ENCODE results near the gene RFX3.

Gene RFX3

GRCh38 chr9:3513265-3513818 lies 12.5 kb downstream of the RFX3 start:
- DNase-seq = no peak

- DNase-seq = no peak
Observed at GRCh38 chr9:3511551-3511950, 14.2 kb downstream of the RFX3 start.

GRCh38 chr9:3510796-3511195 lies 15.0 kb downstream of the RFX3 start:
- no peak for DNase-seq

GRCh38 chr9:3509926-3510325 lies 15.9 kb downstream of the RFX3 start:
- no peak for DNase-seq

- DNase-seq = peak; percentile 71 to 73
Observed at GRCh38 chr9:3508521-3509291, 17.1 kb downstream of the RFX3 start.

- DNase-seq = peak in 1 of 2 experiments; percentile 23
Observed at GRCh38 chr9:3508078-3508431, 17.7 kb downstream of the RFX3 start.

- DNase-seq = no peak
Observed at GRCh38 chr9:3507395-3508077, 18.3 kb downstream of the RFX3 start.

GRCh38 chr9:3506164-3506563 lies 19.6 kb downstream of the RFX3 start:
- DNase-seq = no peak

GRCh38 chr9:3502560-3503398 lies 23.0 kb downstream of the RFX3 start:
- DNase-seq = peak; percentile 81 to 84

GRCh38 chr9:3500044-3500443 lies 25.8 kb downstream of the RFX3 start:
- DNase-seq = no peak

GRCh38 chr9:3498691-3499090 lies 27.1 kb downstream of the RFX3 start:
- DNase-seq = peak; percentile 66 to 67

GRCh38 chr9:3497857-3498256 lies 27.9 kb downstream of the RFX3 start:
- DNase-seq = no peak

- DNase-seq = no peak
Observed at GRCh38 chr9:3497401-3497800, 28.4 kb downstream of the RFX3 start.

GRCh38 chr9:3495855-3496254 lies 29.9 kb downstream of the RFX3 start:
- DNase-seq = no peak

- DNase-seq = no peak
Observed at GRCh38 chr9:3492214-3492613, 33.6 kb downstream of the RFX3 start.

- no peak for DNase-seq
Observed at GRCh38 chr9:3491450-3491849, 34.4 kb downstream of the RFX3 start.

- DNase-seq = no peak
Observed at GRCh38 chr9:3490957-3491356, 34.8 kb downstream of the RFX3 start.

GRCh38 chr9:3482578-3482977 lies 43.2 kb downstream of the RFX3 start:
- no peak for DNase-seq

- DNase-seq = no peak
Observed at GRCh38 chr9:3480353-3480655, 45.5 kb downstream of the RFX3 start.

- DNase-seq = no peak
Observed at GRCh38 chr9:3479514-3480352, 46.1 kb downstream of the RFX3 start.

- DNase-seq = no peak
Observed at GRCh38 chr9:3478549-3478953, 47.2 kb downstream of the RFX3 start.

- no peak for DNase-seq
Observed at GRCh38 chr9:3477236-3477834, 48.5 kb downstream of the RFX3 start.
